HepG2 (cell line): ENCODE measurements around the gene PPFIA3. TPM values are rescaled to one million over a fixed set of nuclear protein-coding genes. Genes with fewer than 3 reads are reported as not detected.

ENCODE experiments used
- AHR ChIP-seq: IDR thresholded peaks from 2 replicates; pipeline ENCODE4 v1.6.1; 2018; ENCODE audit warnings: missing genetic modification reagents, missing compliant biosample characterization
- ELF3 ChIP-seq: IDR thresholded peaks from 2 replicates; pipeline ENCODE4 v1.6.1; 2016; ENCODE audit warnings: missing genetic modification reagents, missing compliant biosample characterization
- MEIS2 ChIP-seq: sonication (generic); formaldehyde crosslinking; IDR thresholded peaks from 2 replicates; pipeline ENCODE4 v1.9.0; 2021; ENCODE audit warnings: mild to moderate bottlenecking, missing genetic modification reagents
- PHF8 ChIP-seq: sonication (generic); formaldehyde crosslinking; IDR thresholded peaks from 2 replicates; pipeline ENCODE4 v1.5.0; 2020; ENCODE audit warnings: missing genetic modification reagents
- REXO4 ChIP-seq: sonication (generic); formaldehyde crosslinking; IDR thresholded peaks from 2 replicates; pipeline ENCODE4 v1.8.0; 2022; ENCODE audit warnings: missing genetic modification reagents, mild to moderate bottlenecking, borderline replicate concordance
- SIN3A ChIP-seq: IDR thresholded peaks from 2 replicates; pipeline ENCODE4 v1.6.1; 2011; ENCODE audit warnings: low read depth, mild to moderate bottlenecking, control low read depth, low read length, borderline replicate concordance
- SKIL ChIP-seq: sonication (generic); formaldehyde crosslinking; IDR thresholded peaks from 2 replicates; pipeline ENCODE4 v1.8.0; 2022; ENCODE audit warnings: missing genetic modification reagents, mild to moderate bottlenecking, moderate library complexity, borderline replicate concordance
- STAT5B ChIP-seq: sonication (generic); formaldehyde crosslinking; IDR thresholded peaks from 2 replicates; pipeline ENCODE4 v1.4.0; 2020; ENCODE audit warnings: missing genetic modification reagents
- TMF1 ChIP-seq: sonication (generic); formaldehyde crosslinking; IDR thresholded peaks from 2 replicates; pipeline ENCODE4 v1.8.1; 2022; ENCODE audit warnings: low read depth, missing genetic modification reagents
- ZNF326 ChIP-seq: sonication (generic); formaldehyde crosslinking; IDR thresholded peaks from 2 replicates; pipeline ENCODE4 v1.4.0; 2020; ENCODE audit warnings: missing genetic modification reagents, borderline replicate concordance
- ZNF350 ChIP-seq: sonication (generic); formaldehyde crosslinking; IDR thresholded peaks from 2 replicates; pipeline ENCODE4 v1.4.0; 2020; ENCODE audit warnings: mild to moderate bottlenecking, low read depth, missing genetic modification reagents, borderline replicate concordance
- ZNF609 ChIP-seq: sonication (generic); formaldehyde crosslinking; IDR thresholded peaks from 2 replicates; pipeline ENCODE4 v1.4.0; 2020; ENCODE audit warnings: mild to moderate bottlenecking, missing genetic modification reagents, borderline replicate concordance
- ZNF619 ChIP-seq: sonication (generic); formaldehyde crosslinking; IDR thresholded peaks from 2 replicates; pipeline ENCODE4 v1.4.0; 2020; ENCODE audit warnings: mild to moderate bottlenecking, missing genetic modification reagents
- ZNF775 ChIP-seq: sonication (generic); formaldehyde crosslinking; IDR thresholded peaks from 2 replicates; pipeline ENCODE4 v1.4.0; 2020; ENCODE audit warnings: missing genetic modification reagents, mild to moderate bottlenecking, moderate library complexity, borderline replicate concordance
- ZNF83 ChIP-seq: sonication (generic); formaldehyde crosslinking; IDR thresholded peaks from 2 replicates; pipeline ENCODE4 v1.4.0; 2020; ENCODE audit warnings: missing genetic modification reagents, mild to moderate bottlenecking, borderline replicate concordance
- polyA plus RNA-seq, 8 experiments: library from polyadenylated mRNA; depleted of rRNA in 3 of 8; stranded (reverse) in 7 of 8; unstranded in 1 of 8; fragments of >200 nt; fragmentation: Illumina TruSeq in 4 of 8; extraction: Trizol in 4 of 8; gene quantifications; 2 replicates each; pipeline versions ENCODE4 v1.2.1 to v1.2.3, GENCODE V29; 2011 to 2016; ENCODE audit warnings: low read depth in 4 of 8, missing spikeins in 1 of 8, mixed read lengths in 1 of 8; ENCODE audit not compliant: insufficient read depth in 1 of 8
- total RNA-seq, 5 experiments: library from RNA; depleted of rRNA; stranded (reverse); fragments of >200 nt; fragmentation: Illumina TruSeq; extraction: Trizol; gene quantifications; 2 replicates each; pipeline ENCODE4 v1.2.3, GENCODE V29; 2016; ENCODE audit warnings: low read depth in 1 of 5
- TF ChIP-seq, protein P1 (sequence below): sonication (generic); formaldehyde crosslinking; IDR thresholded peaks from 2 replicates; pipeline ENCODE4; 2020; ENCODE audit warnings: missing genetic modification reagents, mild to moderate bottlenecking, borderline replicate concordance

The PPFIA3 gene
- total and polyA plus RNA-seq, 2 of the 13 experiments (the other 11 are each of a cell fraction or from before 2014, with no cell fraction given) = 6.7 to 8.6 TPM

GRCh38 chr19:49113762-49114629, 5.3 kb upstream of the PPFIA3 start, which contains the start of gene LIN7B (continued):
- TF ChIP-seq SKIL (0 out of 2 replicates have a peak, but pooled peaks have one; percentile 25), PHF8 (0 out of 2 replicates have a peak, but pooled peaks have one; percentile 21), MEIS2 (CRISPR knock-in tag) (peak; percentile 12; the same call in 1 of the 2 replicates), AHR (CRISPR knock-in tag) (0 out of 2 replicates have a peak, but pooled peaks have one; percentile 38), ZNF350 (CRISPR knock-in tag) (peak; percentile 32; the same call in 1 of the 2 replicates), REXO4 (no peak), ZNF83 (CRISPR knock-in tag) (peak; percentile 76; the same call in 1 of the 2 replicates), ELF3 (CRISPR knock-in tag) (peak; percentile 30; the same call in 1 of the 2 replicates), ZNF775 (CRISPR knock-in tag) (no peak), STAT5B (CRISPR knock-in tag) (0 out of 2 replicates have a peak, but pooled peaks have one; percentile 7), ZNF609 (CRISPR knock-in tag) (no peak), TMF1 (no peak), SIN3A (peak; percentile 68; the same call in 1 of the 2 replicates), ZNF326 (CRISPR knock-in tag) (no peak), ZNF619 (CRISPR knock-in tag) (peak; percentile 70; the same call in 1 of the 2 replicates)
- TF ChIP-seq, protein P1, sequence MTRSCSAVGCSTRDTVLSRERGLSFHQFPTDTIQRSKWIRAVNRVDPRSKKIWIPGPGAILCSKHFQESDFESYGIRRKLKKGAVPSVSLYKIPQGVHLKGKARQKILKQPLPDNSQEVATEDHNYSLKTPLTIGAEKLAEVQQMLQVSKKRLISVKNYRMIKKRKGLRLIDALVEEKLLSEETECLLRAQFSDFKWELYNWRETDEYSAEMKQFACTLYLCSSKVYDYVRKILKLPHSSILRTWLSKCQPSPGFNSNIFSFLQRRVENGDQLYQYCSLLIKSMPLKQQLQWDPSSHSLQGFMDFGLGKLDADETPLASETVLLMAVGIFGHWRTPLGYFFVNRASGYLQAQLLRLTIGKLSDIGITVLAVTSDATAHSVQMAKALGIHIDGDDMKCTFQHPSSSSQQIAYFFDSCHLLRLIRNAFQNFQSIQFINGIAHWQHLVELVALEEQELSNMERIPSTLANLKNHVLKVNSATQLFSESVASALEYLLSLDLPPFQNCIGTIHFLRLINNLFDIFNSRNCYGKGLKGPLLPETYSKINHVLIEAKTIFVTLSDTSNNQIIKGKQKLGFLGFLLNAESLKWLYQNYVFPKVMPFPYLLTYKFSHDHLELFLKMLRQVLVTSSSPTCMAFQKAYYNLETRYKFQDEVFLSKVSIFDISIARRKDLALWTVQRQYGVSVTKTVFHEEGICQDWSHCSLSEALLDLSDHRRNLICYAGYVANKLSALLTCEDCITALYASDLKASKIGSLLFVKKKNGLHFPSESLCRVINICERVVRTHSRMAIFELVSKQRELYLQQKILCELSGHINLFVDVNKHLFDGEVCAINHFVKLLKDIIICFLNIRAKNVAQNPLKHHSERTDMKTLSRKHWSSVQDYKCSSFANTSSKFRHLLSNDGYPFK (CRISPR knock-in tag) = 0 out of 2 replicates have a peak, but pooled peaks have one; percentile 25
